Liver (tissue), 3 donors: Measurements from ENCODE around the gene USP48.

Source experiments
- JUND ChIP-seq, 2 donors: IDR thresholded peaks; 2 replicates each; pipeline ENCODE4 v1.6.1; 2016; ENCODE audit warnings: antibody characterized with exemption in 2 of 2
- RAD21 ChIP-seq, 2 donors: IDR thresholded peaks; 2 replicates each; pipeline ENCODE4 v1.6.1; 2016; ENCODE audit warnings: antibody characterized with exemption in 2 of 2, mild to moderate bottlenecking in 2 of 2
- YY1 ChIP-seq: IDR thresholded peaks from 2 replicates; pipeline ENCODE4 v1.6.1; 2016; ENCODE audit warnings: antibody characterized with exemption, mild to moderate bottlenecking
- TF ChIP-seq, protein P1 (sequence below): fragments of 150-350 bp; IDR thresholded peaks from 2 replicates; pipeline ENCODE4 v1.5.1; 2017; ENCODE audit warnings: improper control_type of control experiment, low read depth, low read length; ENCODE audit not compliant: missing input control
- TF ChIP-seq, protein P2 (sequence below): IDR thresholded peaks from 2 replicates; pipeline ENCODE4 v1.6.1; 2016; ENCODE audit warnings: antibody characterized with exemption, mild to moderate bottlenecking
- TF ChIP-seq, protein P3 (sequence below): IDR thresholded peaks from 2 replicates; pipeline ENCODE4 v1.6.1; 2016; ENCODE audit warnings: antibody characterized with exemption
- TF ChIP-seq, protein P4 (sequence below): IDR thresholded peaks from 2 replicates; pipeline ENCODE4 v1.6.1; 2016; ENCODE audit warnings: antibody characterized with exemption
- TF ChIP-seq, protein P5 (sequence below): IDR thresholded peaks from 2 replicates; pipeline ENCODE4 v1.6.1; 2016; ENCODE audit warnings: antibody characterized with exemption
- donor health status: healthy.
- donor health status: healthy.

DNA sequence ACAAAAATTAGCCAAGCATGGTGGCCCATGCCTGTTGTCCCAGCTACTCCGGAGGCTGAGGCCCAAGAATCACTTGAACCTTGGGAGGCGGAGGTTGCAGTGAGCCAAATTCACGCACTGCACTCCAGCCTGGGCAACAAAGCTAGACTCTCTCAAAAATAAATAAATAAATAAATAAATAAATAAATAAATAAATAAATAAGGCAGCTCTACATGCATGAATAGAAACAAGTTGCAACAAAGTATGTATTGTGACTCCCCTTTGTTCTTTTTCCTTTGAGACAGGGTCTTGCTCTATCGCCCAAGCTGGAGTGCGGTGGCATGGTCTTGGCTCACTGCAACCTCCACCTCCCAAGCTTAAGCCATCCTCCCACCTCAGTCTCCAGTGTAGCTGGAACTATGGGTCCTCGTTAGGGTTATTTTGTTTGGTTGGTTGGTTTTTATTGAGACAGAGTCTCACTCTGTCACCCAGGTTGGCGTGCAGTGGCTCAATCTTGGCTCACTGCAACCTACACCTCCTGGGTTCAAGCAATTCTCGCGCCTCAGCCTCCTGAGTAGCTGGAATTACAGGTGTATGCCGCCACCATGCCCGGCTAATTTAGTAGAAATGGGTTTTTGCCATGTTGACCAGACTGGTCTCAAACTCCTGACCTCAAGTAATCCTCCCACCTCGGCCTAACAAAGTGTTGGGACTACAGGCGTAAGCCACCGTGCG, 8.0 kb downstream of the USP48 start:
- TF ChIP-seq, protein P1, sequence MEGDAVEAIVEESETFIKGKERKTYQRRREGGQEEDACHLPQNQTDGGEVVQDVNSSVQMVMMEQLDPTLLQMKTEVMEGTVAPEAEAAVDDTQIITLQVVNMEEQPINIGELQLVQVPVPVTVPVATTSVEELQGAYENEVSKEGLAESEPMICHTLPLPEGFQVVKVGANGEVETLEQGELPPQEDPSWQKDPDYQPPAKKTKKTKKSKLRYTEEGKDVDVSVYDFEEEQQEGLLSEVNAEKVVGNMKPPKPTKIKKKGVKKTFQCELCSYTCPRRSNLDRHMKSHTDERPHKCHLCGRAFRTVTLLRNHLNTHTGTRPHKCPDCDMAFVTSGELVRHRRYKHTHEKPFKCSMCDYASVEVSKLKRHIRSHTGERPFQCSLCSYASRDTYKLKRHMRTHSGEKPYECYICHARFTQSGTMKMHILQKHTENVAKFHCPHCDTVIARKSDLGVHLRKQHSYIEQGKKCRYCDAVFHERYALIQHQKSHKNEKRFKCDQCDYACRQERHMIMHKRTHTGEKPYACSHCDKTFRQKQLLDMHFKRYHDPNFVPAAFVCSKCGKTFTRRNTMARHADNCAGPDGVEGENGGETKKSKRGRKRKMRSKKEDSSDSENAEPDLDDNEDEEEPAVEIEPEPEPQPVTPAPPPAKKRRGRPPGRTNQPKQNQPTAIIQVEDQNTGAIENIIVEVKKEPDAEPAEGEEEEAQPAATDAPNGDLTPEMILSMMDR = no peak
- TF ChIP-seq, protein P2, sequence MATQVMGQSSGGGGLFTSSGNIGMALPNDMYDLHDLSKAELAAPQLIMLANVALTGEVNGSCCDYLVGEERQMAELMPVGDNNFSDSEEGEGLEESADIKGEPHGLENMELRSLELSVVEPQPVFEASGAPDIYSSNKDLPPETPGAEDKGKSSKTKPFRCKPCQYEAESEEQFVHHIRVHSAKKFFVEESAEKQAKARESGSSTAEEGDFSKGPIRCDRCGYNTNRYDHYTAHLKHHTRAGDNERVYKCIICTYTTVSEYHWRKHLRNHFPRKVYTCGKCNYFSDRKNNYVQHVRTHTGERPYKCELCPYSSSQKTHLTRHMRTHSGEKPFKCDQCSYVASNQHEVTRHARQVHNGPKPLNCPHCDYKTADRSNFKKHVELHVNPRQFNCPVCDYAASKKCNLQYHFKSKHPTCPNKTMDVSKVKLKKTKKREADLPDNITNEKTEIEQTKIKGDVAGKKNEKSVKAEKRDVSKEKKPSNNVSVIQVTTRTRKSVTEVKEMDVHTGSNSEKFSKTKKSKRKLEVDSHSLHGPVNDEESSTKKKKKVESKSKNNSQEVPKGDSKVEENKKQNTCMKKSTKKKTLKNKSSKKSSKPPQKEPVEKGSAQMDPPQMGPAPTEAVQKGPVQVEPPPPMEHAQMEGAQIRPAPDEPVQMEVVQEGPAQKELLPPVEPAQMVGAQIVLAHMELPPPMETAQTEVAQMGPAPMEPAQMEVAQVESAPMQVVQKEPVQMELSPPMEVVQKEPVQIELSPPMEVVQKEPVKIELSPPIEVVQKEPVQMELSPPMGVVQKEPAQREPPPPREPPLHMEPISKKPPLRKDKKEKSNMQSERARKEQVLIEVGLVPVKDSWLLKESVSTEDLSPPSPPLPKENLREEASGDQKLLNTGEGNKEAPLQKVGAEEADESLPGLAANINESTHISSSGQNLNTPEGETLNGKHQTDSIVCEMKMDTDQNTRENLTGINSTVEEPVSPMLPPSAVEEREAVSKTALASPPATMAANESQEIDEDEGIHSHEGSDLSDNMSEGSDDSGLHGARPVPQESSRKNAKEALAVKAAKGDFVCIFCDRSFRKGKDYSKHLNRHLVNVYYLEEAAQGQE = no peak
- TF ChIP-seq, protein P3, sequence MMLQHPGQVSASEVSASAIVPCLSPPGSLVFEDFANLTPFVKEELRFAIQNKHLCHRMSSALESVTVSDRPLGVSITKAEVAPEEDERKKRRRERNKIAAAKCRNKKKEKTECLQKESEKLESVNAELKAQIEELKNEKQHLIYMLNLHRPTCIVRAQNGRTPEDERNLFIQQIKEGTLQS = no peak
- TF ChIP-seq JUND (IDR thresholded peaks at IDR 0.05) (no peak), RAD21 (IDR thresholded peaks at IDR 0.05) (no peak), YY1 (no peak)
- TF ChIP-seq, protein P4, sequence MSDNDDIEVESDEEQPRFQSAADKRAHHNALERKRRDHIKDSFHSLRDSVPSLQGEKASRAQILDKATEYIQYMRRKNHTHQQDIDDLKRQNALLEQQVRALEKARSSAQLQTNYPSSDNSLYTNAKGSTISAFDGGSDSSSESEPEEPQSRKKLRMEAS = no peak
- TF ChIP-seq, protein P5, sequence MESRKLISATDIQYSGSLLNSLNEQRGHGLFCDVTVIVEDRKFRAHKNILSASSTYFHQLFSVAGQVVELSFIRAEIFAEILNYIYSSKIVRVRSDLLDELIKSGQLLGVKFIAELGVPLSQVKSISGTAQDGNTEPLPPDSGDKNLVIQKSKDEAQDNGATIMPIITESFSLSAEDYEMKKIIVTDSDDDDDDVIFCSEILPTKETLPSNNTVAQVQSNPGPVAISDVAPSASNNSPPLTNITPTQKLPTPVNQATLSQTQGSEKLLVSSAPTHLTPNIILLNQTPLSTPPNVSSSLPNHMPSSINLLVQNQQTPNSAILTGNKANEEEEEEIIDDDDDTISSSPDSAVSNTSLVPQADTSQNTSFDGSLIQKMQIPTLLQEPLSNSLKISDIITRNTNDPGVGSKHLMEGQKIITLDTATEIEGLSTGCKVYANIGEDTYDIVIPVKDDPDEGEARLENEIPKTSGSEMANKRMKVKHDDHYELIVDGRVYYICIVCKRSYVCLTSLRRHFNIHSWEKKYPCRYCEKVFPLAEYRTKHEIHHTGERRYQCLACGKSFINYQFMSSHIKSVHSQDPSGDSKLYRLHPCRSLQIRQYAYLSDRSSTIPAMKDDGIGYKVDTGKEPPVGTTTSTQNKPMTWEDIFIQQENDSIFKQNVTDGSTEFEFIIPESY = no peak
